ENCODE results near the gene TLE3.

DNA sequence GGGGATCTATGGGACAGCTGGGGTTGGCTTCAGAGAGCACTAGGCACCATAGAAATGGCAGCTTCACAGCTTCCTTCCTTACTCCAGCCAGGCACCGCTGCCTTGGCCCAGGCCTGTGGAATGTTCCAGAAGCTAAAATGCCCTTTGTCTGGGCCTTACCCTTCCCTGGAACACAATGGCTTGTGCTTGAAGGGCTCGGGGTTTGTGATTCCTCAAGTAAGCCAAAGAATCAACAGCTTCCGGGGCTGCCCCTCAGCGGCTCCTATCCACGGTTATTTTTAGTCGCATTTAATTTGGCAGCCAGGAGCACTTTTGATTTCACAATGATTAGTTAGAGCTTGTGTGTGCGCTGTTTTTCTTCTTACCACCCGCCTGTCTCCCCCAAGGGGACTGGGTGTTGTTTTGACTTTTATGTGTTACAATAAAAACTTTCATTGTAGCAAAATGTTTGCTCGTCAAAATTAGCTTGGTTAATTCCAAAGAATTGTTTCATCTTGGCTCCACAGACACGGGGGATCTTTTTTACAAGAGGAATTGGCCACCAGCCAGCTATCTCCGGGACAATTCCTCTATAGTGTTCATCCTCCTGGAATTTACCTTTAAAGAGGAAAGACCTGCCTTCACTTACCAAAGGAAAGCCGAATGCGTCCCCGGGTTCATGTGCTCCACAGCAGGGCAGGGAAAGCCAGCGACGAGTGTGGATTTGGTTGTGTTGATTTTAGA is 73.8 kb downstream of the TLE3 start:
- TF ChIP-seq, protein P1, sequence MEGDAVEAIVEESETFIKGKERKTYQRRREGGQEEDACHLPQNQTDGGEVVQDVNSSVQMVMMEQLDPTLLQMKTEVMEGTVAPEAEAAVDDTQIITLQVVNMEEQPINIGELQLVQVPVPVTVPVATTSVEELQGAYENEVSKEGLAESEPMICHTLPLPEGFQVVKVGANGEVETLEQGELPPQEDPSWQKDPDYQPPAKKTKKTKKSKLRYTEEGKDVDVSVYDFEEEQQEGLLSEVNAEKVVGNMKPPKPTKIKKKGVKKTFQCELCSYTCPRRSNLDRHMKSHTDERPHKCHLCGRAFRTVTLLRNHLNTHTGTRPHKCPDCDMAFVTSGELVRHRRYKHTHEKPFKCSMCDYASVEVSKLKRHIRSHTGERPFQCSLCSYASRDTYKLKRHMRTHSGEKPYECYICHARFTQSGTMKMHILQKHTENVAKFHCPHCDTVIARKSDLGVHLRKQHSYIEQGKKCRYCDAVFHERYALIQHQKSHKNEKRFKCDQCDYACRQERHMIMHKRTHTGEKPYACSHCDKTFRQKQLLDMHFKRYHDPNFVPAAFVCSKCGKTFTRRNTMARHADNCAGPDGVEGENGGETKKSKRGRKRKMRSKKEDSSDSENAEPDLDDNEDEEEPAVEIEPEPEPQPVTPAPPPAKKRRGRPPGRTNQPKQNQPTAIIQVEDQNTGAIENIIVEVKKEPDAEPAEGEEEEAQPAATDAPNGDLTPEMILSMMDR (IDR thresholded peaks at IDR 0.05) = no peak
- TF ChIP-seq POLR2A (IDR thresholded peaks at IDR 0.05) = no peak

All from body of pancreas (tissue), 4 donors.